ENCODE data around the gene ETV7. TPM values are rescaled to one million over a fixed set of nuclear protein-coding genes. Genes with fewer than 3 reads are reported as not detected.

ETV7 gene
- total RNA-seq, 2 donors from 2014 or later = 0.74 to 1.8 TPM

DNA sequence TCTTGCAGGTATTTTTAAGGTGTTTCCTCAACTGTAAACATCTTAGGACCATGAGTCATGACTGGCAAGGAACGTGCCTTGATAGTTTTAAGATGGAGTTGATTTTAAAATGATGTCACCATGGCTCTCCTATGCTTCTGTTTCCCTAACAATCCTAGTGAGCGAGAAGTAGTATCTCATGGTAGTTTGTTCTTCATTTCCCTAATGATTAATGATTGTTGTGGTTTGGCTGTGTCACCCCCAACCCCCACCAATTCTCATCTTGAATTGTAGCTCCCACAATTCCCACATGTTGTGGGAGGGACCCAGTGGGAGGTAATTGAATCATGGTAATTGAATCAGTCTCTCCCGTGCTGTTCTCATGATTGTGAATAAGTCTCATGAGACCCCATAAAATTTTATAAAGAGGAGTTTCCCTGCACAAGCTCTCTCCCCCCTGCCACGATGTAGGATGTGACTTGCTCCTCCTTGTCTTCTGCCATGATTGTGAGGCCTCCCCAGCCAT is 34.0 kb downstream of the ETV7 start:
- WGBS = 52% methylated on average over 4 of the region's 4 CpGs
- intact Hi-C loops (cut with DNase I) = loop anchor here (10.0 kb wide), 1 partner anchor 229 kb away; no protein-coding TSS in a partner anchor
- no peaks in the 10 kb centered on the region for H3K4me1 ChIP-seq (replicated peaks)
- DNase-seq (ENCODE audit: low spot score) = no peak
- TF ChIP-seq POLR2AphosphoS5 (IDR thresholded peaks at IDR 0.05) (peak; percentile 21), POLR2A (IDR thresholded peaks at IDR 0.05) (no peak)
- TF ChIP-seq, protein P1, sequence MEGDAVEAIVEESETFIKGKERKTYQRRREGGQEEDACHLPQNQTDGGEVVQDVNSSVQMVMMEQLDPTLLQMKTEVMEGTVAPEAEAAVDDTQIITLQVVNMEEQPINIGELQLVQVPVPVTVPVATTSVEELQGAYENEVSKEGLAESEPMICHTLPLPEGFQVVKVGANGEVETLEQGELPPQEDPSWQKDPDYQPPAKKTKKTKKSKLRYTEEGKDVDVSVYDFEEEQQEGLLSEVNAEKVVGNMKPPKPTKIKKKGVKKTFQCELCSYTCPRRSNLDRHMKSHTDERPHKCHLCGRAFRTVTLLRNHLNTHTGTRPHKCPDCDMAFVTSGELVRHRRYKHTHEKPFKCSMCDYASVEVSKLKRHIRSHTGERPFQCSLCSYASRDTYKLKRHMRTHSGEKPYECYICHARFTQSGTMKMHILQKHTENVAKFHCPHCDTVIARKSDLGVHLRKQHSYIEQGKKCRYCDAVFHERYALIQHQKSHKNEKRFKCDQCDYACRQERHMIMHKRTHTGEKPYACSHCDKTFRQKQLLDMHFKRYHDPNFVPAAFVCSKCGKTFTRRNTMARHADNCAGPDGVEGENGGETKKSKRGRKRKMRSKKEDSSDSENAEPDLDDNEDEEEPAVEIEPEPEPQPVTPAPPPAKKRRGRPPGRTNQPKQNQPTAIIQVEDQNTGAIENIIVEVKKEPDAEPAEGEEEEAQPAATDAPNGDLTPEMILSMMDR (IDR thresholded peaks at IDR 0.05) = no peak
- no peaks in the 10 kb centered on the region for H3K9me3 ChIP-seq
- H3K27me3 ChIP-seq (replicated peaks; ENCODE audit: insufficient read depth) = no peaks in the 10 kb centered on the region
- H3K27ac ChIP-seq = no peak overlapping the region
- H3K4me3 ChIP-seq = no peak overlapping the region
- no peaks in the 10 kb centered on the region for H3K36me3 ChIP-seq

DNA sequence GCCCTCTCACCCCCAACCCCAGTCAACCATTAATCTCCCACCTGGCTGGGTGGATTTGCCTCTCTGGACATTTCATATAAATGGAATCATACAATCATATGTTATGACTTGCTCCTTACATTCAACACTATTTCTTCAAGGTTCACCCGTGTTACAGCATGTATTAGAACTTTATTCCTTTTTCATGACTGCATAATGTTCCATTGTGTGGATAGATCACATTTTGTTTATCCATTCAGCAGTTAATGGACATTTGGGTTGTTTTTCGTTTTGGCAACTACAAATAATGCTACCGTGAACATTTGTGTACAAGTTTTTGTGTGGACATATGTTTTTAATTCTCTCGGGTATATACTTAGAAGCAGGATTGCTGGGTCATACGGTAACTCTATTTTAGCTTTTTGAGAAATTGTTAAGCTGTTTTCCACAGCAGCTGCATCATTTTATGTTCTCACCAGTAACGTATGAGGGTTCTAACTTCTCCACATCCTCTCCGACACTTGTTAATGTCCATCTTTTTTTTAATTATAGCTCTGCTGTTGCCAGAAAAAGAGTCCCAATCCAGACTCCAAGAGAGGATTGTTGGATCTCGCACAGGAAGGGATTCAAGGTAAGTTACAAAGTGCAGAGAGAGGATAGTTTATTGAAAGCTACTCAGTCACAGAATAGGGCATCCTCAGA is 34.9 kb downstream of the ETV7 start:
- no peak for TF ChIP-seq POLR2A (IDR thresholded peaks at IDR 0.05)
- TF ChIP-seq, protein P1 (IDR thresholded peaks at IDR 0.05) = no peak
- TF ChIP-seq POLR2AphosphoS5 (IDR thresholded peaks at IDR 0.05) = no peak
- Histone ChIP-seq H3K4me1 (replicated peaks) (no peaks in the 10 kb centered on the region), H3K36me3 (no peaks in the 10 kb centered on the region), H3K27me3 (replicated peaks; ENCODE audit: insufficient read depth) (no peaks in the 10 kb centered on the region), H3K9me3 (no peaks in the 10 kb centered on the region), H3K27ac (no peak overlapping the region), H3K4me3 (no peak overlapping the region)
- WGBS = 91% methylated on average over 8 of the region's 8 CpGs
- intact Hi-C loops (cut with DNase I) = loop anchor here (10.0 kb wide), 1 partner anchor 228 kb away; no protein-coding TSS in a partner anchor
- DNase-seq (ENCODE audit: low spot score) = no peak

DNA sequence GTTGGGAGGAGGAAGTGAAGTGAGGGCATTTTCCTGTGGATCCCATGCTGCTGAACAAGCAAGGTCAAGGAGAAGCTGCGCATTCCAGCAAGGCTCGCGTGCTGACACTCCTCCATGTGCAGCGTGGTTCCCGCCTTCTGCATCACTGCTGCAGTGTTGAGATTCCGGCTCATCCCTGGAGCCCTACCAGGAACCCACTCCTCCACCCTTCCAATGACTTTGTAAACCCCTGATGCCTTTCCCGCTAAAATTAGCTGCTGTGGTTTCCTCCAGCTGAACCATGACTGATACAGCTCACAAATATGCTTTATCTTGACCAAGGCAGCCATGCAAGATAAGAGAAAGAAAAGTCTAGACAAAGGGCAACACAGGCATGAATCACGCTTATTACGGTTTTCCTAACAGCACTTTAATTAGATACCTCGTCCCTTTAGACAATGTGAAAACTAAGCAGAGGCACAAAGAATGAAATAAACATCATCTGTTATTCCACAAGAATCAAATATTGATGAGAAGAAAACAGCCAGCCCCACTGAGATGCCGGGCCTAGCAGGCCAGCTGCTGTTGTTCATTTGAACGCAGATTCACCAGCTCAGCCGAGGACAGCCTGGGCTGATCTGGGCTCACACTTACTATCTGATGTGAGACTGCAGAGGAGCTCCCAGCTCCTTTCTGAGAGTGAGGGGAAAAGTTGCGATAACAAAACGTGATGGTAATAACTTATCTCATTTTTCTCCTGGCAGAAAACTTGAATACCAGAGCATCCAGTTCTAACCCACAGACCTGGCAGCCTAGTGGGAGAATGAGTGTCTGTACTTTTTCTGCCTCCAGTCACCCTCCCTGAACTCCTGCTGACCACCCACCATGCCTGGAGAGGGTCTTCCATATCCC is 36.5 kb downstream of the ETV7 start:
- no peaks in the 10 kb centered on the region for H3K27me3 ChIP-seq (replicated peaks; ENCODE audit: insufficient read depth)
- intact Hi-C loops (cut with DNase I) = loop anchor here (10.0 kb wide), 1 partner anchor 226 kb away; no protein-coding TSS in a partner anchor
- H3K36me3 ChIP-seq = no peaks in the 10 kb centered on the region
- TF ChIP-seq POLR2AphosphoS5 (IDR thresholded peaks at IDR 0.05) (no peak), POLR2A (IDR thresholded peaks at IDR 0.05) (no peak)
- TF ChIP-seq, protein P1 (IDR thresholded peaks at IDR 0.05) = no peak
- no peak for DNase-seq (ENCODE audit: low spot score)
- H3K9me3 ChIP-seq = no peaks in the 10 kb centered on the region
- WGBS = 78% methylated on average over 15 of the region's 15 CpGs
- H3K4me3 ChIP-seq = no peak overlapping the region
- H3K27ac ChIP-seq = no peak overlapping the region
- no peaks in the 10 kb centered on the region for H3K4me1 ChIP-seq (replicated peaks)

DNA sequence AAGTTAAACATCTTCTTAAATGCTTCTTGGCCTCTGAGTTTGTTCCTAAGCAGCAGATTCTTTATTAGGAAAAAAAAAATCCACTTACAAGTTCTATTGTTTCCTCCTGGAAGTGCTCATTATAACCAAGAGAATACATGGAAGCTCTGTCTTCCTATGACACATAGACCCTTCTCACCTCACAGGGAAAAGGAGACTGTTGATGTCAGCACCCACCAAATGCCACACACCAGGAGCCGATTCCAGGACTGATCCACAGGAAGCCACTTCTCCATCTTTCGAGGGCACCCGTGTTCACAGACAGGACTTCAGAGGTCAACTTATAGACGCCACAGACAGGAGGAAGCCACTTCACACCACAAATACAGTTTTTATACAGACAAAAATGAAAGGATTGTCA is 37.4 kb downstream of the ETV7 start:
- Histone ChIP-seq H3K9me3 (no peaks in the 10 kb centered on the region), H3K27ac (peak overlapping the region in 1 of 2 donors; percentile 25), H3K36me3 (no peaks in the 10 kb centered on the region), H3K4me1 (replicated peaks) (no peaks in the 10 kb centered on the region), H3K4me3 (no peak overlapping the region), H3K27me3 (replicated peaks; ENCODE audit: insufficient read depth) (no peaks in the 10 kb centered on the region)
- 80% methylated on average over 4 of the region's 4 CpGs for WGBS
- intact Hi-C loops (cut with DNase I) = loop anchor here (10.0 kb wide), 1 partner anchor 225 kb away; no protein-coding TSS in a partner anchor
- DNase-seq (ENCODE audit: low spot score) = no peak
- TF ChIP-seq POLR2A (IDR thresholded peaks at IDR 0.05) = no peak
- TF ChIP-seq POLR2AphosphoS5 (IDR thresholded peaks at IDR 0.05) = no peak
- TF ChIP-seq, protein P1 (IDR thresholded peaks at IDR 0.05) = no peak

All from prostate gland (tissue), 2 donors.